Upper lobe of right lung (tissue), 1 donor: ENCODE results near the gene TPT1. TPM values are rescaled to one million over a fixed set of nuclear protein-coding genes. Genes with fewer than 3 reads are reported as not detected.

Experiments
- ATAC-seq: fragments of 200-7000 bp; cut with Tn5 transposase; one replicate; pipeline ENCODE4 v1.9.1; 2020; ENCODE audit warnings: mild to moderate bottlenecking, moderate library complexity
- DNase-seq: peaks from one replicate; pipeline ENCODE4 v3.0.0-alpha.2; 2020
- H3K27ac ChIP-seq: fragments of 200-600 bp; one replicate; pipeline ENCODE4 v1.8.0; 2022
- H3K27me3 ChIP-seq: fragments of 200-600 bp; one replicate; pipeline ENCODE4 v1.8.0; 2022; ENCODE audit warnings: mild to moderate bottlenecking
- H3K36me3 ChIP-seq: fragments of 200-600 bp; one replicate; pipeline ENCODE4 v1.8.0; 2022
- H3K4me1 ChIP-seq: fragments of 200-600 bp; one replicate; pipeline ENCODE4 v1.8.0; 2022
- H3K4me3 ChIP-seq: fragments of 200-600 bp; one replicate; pipeline ENCODE4 v1.8.0; 2022; ENCODE audit warnings: mild to moderate bottlenecking
- H3K9me3 ChIP-seq: fragments of 200-600 bp; one replicate; pipeline ENCODE4 v1.8.0; 2022
- CTCF ChIP-seq: fragments of 200-600 bp; IDR thresholded peaks from one replicate; pipeline ENCODE4 v1.8.0; 2022; ENCODE audit warnings: antibody characterized with exemption
- intact Hi-C: fragments of 100-400 bp; cut with DNase I; formaldehyde crosslinking; loops from one replicate; pipeline ENCODE4 v1.11.0; 2022
- total RNA-seq: library from RNA; stranded (reverse); fragmentation: NEBNext Ultra II Directional; extraction: Animal tissue kit (Norgen Biotek cat#: 25700); gene quantifications from one replicate; pipeline ENCODE4 v1.2.1, GENCODE V29; 2021
- donor health status: DM: no; HTN: yes; CAD: no; lungs with severe emphysema.

The TPT1 gene
- total RNA-seq, 1 donor from 2014 or later: 4,924 TPM

- intact Hi-C loops: loop anchor here (10.0 kb wide), 1 partner anchor 262 kb away; no protein-coding TSS in a partner anchor
- peaks cover 4% of the 10 kb centered on the region for H3K4me1 ChIP-seq
- H3K4me3 ChIP-seq: no peak overlapping the region
- no peaks in the 10 kb centered on the region for H3K9me3 ChIP-seq
- TF ChIP-seq CTCF: no peak
- DNase-seq (no peak), ATAC-seq (no peak)
- no peak overlapping the region for H3K27ac ChIP-seq
- no peaks in the 10 kb centered on the region for H3K36me3 ChIP-seq
- H3K27me3 ChIP-seq: no peaks in the 10 kb centered on the region
Observed at GRCh38 chr13:45316996-45317395, 24.0 kb downstream of the TPT1 start.

GRCh38 chr13:45316338-45316737 is 24.6 kb downstream of the TPT1 start:
- Histone ChIP-seq H3K4me1 (peaks cover 8% of the 10 kb centered on the region), H3K4me3 (no peak overlapping the region), H3K36me3 (no peaks in the 10 kb centered on the region), H3K27me3 (no peaks in the 10 kb centered on the region), H3K9me3 (no peaks in the 10 kb centered on the region), H3K27ac (no peak overlapping the region)
- intact Hi-C loops: loop anchor here (10.0 kb wide), 1 partner anchor 262 kb away; no protein-coding TSS in a partner anchor
- ATAC-seq (no peak), DNase-seq (no peak)
- TF ChIP-seq CTCF: no peak

GRCh38 chr13:45315520-45316167 is 25.3 kb downstream of the TPT1 start:
- H3K4me1 ChIP-seq: peaks cover 11% of the 10 kb centered on the region
- ATAC-seq (no peak), DNase-seq (no peak)
- H3K27ac ChIP-seq: no peak overlapping the region
- TF ChIP-seq CTCF: no peak
- H3K9me3 ChIP-seq: no peaks in the 10 kb centered on the region
- intact Hi-C loops: loop anchor here (10.0 kb wide), 1 partner anchor 261 kb away; no protein-coding TSS in a partner anchor
- H3K36me3 ChIP-seq: no peaks in the 10 kb centered on the region
- H3K27me3 ChIP-seq: no peaks in the 10 kb centered on the region
- H3K4me3 ChIP-seq: no peak overlapping the region

- H3K27me3 ChIP-seq: no peaks in the 10 kb centered on the region
- H3K4me1 ChIP-seq: peaks cover 10% of the 10 kb centered on the region
- ATAC-seq: no peak
- no peak for DNase-seq
- intact Hi-C loops: loop anchor here (10.0 kb wide), 1 partner anchor 260 kb away; no protein-coding TSS in a partner anchor
- no peak for TF ChIP-seq CTCF
- no peak overlapping the region for H3K27ac ChIP-seq
- no peak overlapping the region for H3K4me3 ChIP-seq
- no peaks in the 10 kb centered on the region for H3K36me3 ChIP-seq
- H3K9me3 ChIP-seq: no peaks in the 10 kb centered on the region
Observed at GRCh38 chr13:45314822-45315221, 26.2 kb downstream of the TPT1 start.

- TF ChIP-seq CTCF: no peak
- H3K4me1 ChIP-seq: peaks cover 10% of the 10 kb centered on the region
- DNase-seq (no peak), ATAC-seq (no peak)
- intact Hi-C loops: loop anchor here (10.0 kb wide), 1 partner anchor 256 kb away; no protein-coding TSS in a partner anchor
- H3K27ac ChIP-seq: no peak overlapping the region
- H3K9me3 ChIP-seq: no peaks in the 10 kb centered on the region
- H3K27me3 ChIP-seq: no peaks in the 10 kb centered on the region
- H3K4me3 ChIP-seq: peak overlapping the region; percentile 54
- H3K36me3 ChIP-seq: no peaks in the 10 kb centered on the region
Observed at GRCh38 chr13:45310341-45311131, 30.4 kb downstream of the TPT1 start.
